ENCODE data around the gene TRNT1.

GRCh38 chr3:3119393-3119851 lies 7.3 kb upstream of the TRNT1 start:
- TF ChIP-seq CTCF (IDR thresholded peaks at IDR 0.05) (no peak), POLR2A (IDR thresholded peaks at IDR 0.05) (no peak)
